Liver (tissue), 9 donors: Measurements from ENCODE around the gene GRK5. TPM values are rescaled to one million over a fixed set of nuclear protein-coding genes. Genes with fewer than 3 reads are reported as not detected.

Experiments
- DNase-seq: peaks from one replicate; pipeline ENCODE4 v3.0.0-alpha.2; 2017; ENCODE audit warnings: low spot score
- H3K27ac ChIP-seq, 2 donors: one replicate each; pipeline ENCODE4 v1.7.0; 2013; ENCODE audit warnings: inconsistent platforms in 2 of 2, low read length in 2 of 2, control low read depth in 1 of 2, low read depth in 1 of 2, mild to moderate bottlenecking in 1 of 2
- H3K27me3 ChIP-seq, 4 donors: one replicate each; pipeline versions ENCODE4 v1.6.1 to v1.7.0; 2013; ENCODE audit warnings: low read length in 3 of 4, inconsistent platforms in 1 of 4, mild to moderate bottlenecking in 1 of 4, moderate library complexity in 1 of 4; ENCODE audit not compliant: control insufficient read depth in 4 of 4, insufficient read depth in 4 of 4
- H3K36me3 ChIP-seq, 4 donors: one replicate each; pipeline versions ENCODE4 v1.6.1 to v1.7.0; 2013; ENCODE audit warnings: low read length in 3 of 4, mild to moderate bottlenecking in 3 of 4, low read depth in 1 of 4, moderate library complexity in 1 of 4; ENCODE audit not compliant: control insufficient read depth in 4 of 4, insufficient read depth in 3 of 4
- H3K4me1 ChIP-seq, 4 donors: one replicate each; pipeline versions ENCODE4 v1.6.1 to v1.7.0; 2013; ENCODE audit warnings: low read length in 3 of 4, mild to moderate bottlenecking in 3 of 4, moderate library complexity in 1 of 4; ENCODE audit not compliant: control insufficient read depth in 4 of 4, insufficient read depth in 4 of 4
- H3K4me3 ChIP-seq, 3 donors: one replicate each; pipeline versions ENCODE4 v1.6.1 to v1.7.0; 2013; ENCODE audit warnings: low read length in 3 of 3, control low read depth in 1 of 3, low read depth in 1 of 3, mild to moderate bottlenecking in 1 of 3
- H3K9ac ChIP-seq, 2 donors: one replicate each; pipeline ENCODE4 v1.7.0; 2013; ENCODE audit warnings: low read length in 2 of 2, mild to moderate bottlenecking in 2 of 2, moderate library complexity in 2 of 2, control low read depth in 1 of 2, low read depth in 1 of 2
- H3K9me3 ChIP-seq, 4 donors: one replicate each; pipeline versions ENCODE4 v1.6.1 to v1.7.0; 2013; ENCODE audit warnings: low read length in 3 of 4; ENCODE audit not compliant: control insufficient read depth in 4 of 4
- EGR1 ChIP-seq, 2 donors: IDR thresholded peaks; 2 replicates each; pipeline ENCODE4 v1.6.1; 2016 to 2018; ENCODE audit warnings: antibody characterized with exemption in 2 of 2, low read depth in 2 of 2
- FOXA1 ChIP-seq: IDR thresholded peaks from 2 replicates; pipeline ENCODE4 v1.6.1; 2016; ENCODE audit warnings: antibody characterized with exemption
- FOXA2 ChIP-seq: IDR thresholded peaks from 2 replicates; pipeline ENCODE4 v1.6.1; 2016; ENCODE audit warnings: antibody characterized with exemption
- HNF4G ChIP-seq: IDR thresholded peaks from 2 replicates; pipeline ENCODE4 v1.6.1; 2016; ENCODE audit warnings: antibody characterized with exemption
- JUND ChIP-seq, 2 donors: IDR thresholded peaks; 2 replicates each; pipeline ENCODE4 v1.6.1; 2016; ENCODE audit warnings: antibody characterized with exemption in 2 of 2
- NR2F2 ChIP-seq: IDR thresholded peaks from 2 replicates; pipeline ENCODE4 v1.6.1; 2016; ENCODE audit warnings: antibody characterized with exemption
- RAD21 ChIP-seq, 2 donors: IDR thresholded peaks; 2 replicates each; pipeline ENCODE4 v1.6.1; 2016; ENCODE audit warnings: antibody characterized with exemption in 2 of 2, mild to moderate bottlenecking in 2 of 2
- RXRA ChIP-seq, 2 donors: IDR thresholded peaks; 2 replicates each; pipeline ENCODE4 v1.6.1; 2017 to 2018; ENCODE audit warnings: antibody characterized with exemption in 2 of 2, mild to moderate bottlenecking in 1 of 2
- TAF1 ChIP-seq: conservative IDR thresholded peaks from 2 replicates; pipeline ENCODE4 v1.6.1; 2016; ENCODE audit warnings: antibody characterized with exemption, mild to moderate bottlenecking
- YY1 ChIP-seq: IDR thresholded peaks from 2 replicates; pipeline ENCODE4 v1.6.1; 2016; ENCODE audit warnings: antibody characterized with exemption, mild to moderate bottlenecking
- WGBS: extraction: QIAGEN DNeasy Blood & Tissue Kit; methylation state at CpG from one replicate; pipeline ENCODE4 v1.1.7; 2013; 5-methylcytosine and 5-hydroxymethylcytosine counted together
- polyA plus RNA-seq, 2 donors: library from polyadenylated mRNA; stranded (reverse) in 1 of 2; unstranded in 1 of 2; fragments of 200-250 nt in 1 of 2; fragments of >200 nt in 1 of 2; fragmentation: Nextera tagmentation in 1 of 2; extraction: Ambion mirVana in 1 of 2; gene quantifications; one replicate each; pipeline versions ENCODE4 v1.2.1 to v1.2.3, GENCODE V29; 2013 to 2015
- total RNA-seq, 2 donors: library from RNA; depleted of rRNA; stranded (reverse); fragments of >200 nt; gene quantifications; one replicate each; pipeline ENCODE4 v1.2.3, GENCODE V29; 2014
- TF ChIP-seq, protein P1 (sequence below): IDR thresholded peaks from 2 replicates; pipeline ENCODE4 v1.6.1; 2016; ENCODE audit warnings: antibody characterized with exemption
- TF ChIP-seq, protein P2 (sequence below): IDR thresholded peaks from 2 replicates; pipeline ENCODE4 v1.6.1; 2016; ENCODE audit warnings: antibody characterized with exemption
- TF ChIP-seq, protein P3 (sequence below): IDR thresholded peaks from 2 replicates; pipeline ENCODE4 v1.6.1; 2016; ENCODE audit warnings: antibody characterized with exemption
- donor health status: healthy.
- donor health status: healthy.
- donor health status: healthy.
- donor health status: healthy.
- donor health status: healthy.

GRK5 gene
- total and polyA plus RNA-seq, 4 donors, result 2.1 to 6.6 (median 5.1) TPM

DNA sequence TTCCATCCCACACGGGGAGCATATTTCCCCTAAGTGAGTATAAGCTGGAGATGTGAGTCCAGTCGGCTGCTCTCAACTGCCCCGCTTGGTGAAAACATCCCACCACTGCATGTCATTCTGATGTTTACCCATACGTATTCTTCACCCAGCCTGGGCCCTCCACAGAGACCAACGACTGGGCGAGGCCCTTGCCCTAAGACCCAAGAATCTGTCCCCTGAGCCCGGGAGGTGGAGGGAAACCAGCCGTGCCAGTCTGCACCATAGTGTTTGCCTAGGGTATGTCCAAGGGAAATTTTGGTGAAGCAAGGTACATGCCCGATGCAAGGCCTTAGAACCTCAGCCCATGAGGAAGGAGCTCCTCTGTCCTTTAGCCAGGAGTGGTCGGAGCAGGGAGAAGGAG lies 267.2 kb downstream of the GRK5 start (continued):
- TF ChIP-seq, protein P1, sequence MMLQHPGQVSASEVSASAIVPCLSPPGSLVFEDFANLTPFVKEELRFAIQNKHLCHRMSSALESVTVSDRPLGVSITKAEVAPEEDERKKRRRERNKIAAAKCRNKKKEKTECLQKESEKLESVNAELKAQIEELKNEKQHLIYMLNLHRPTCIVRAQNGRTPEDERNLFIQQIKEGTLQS, result no peak
- TF ChIP-seq RXRA (IDR thresholded peaks at IDR 0.05), result no peak
- TF ChIP-seq HNF4G, result no peak
- TF ChIP-seq RAD21 (IDR thresholded peaks at IDR 0.05), result no peak
- TF ChIP-seq, protein P2, sequence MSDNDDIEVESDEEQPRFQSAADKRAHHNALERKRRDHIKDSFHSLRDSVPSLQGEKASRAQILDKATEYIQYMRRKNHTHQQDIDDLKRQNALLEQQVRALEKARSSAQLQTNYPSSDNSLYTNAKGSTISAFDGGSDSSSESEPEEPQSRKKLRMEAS, result no peak
- no peak for TF ChIP-seq TAF1
- TF ChIP-seq YY1, result no peak

DNA sequence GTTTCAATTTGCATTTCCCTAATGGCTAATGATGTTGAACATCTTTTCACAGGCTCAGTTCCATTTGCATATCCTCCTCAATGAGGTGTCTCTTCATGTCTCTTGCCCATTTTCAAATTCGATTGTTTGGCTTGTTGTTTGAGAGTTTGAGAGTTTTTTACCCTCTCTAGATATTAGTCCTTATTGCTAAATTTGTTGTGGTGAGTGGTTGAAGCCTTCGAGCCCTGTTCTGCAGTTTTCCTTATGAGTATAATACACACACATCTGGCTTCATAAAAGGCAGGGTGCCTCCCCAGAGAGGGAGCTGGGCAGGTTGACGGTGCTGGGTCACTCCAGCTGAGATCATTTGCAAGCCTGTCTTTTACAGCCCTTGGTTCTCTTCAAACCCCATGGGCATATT lies 270.1 kb downstream of the GRK5 start:
- WGBS, result 64% methylated on average over 3 of the region's 3 CpGs
- no peak for TF ChIP-seq TAF1
- TF ChIP-seq FOXA2, result no peak
- TF ChIP-seq, protein P3, sequence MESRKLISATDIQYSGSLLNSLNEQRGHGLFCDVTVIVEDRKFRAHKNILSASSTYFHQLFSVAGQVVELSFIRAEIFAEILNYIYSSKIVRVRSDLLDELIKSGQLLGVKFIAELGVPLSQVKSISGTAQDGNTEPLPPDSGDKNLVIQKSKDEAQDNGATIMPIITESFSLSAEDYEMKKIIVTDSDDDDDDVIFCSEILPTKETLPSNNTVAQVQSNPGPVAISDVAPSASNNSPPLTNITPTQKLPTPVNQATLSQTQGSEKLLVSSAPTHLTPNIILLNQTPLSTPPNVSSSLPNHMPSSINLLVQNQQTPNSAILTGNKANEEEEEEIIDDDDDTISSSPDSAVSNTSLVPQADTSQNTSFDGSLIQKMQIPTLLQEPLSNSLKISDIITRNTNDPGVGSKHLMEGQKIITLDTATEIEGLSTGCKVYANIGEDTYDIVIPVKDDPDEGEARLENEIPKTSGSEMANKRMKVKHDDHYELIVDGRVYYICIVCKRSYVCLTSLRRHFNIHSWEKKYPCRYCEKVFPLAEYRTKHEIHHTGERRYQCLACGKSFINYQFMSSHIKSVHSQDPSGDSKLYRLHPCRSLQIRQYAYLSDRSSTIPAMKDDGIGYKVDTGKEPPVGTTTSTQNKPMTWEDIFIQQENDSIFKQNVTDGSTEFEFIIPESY, result no peak
- no peak for TF ChIP-seq EGR1 (IDR thresholded peaks at IDR 0.05; ENCODE audit: low read depth in 2 of 2)
- no peak for TF ChIP-seq FOXA1
- no peak for TF ChIP-seq NR2F2
- TF ChIP-seq HNF4G, result no peak
- TF ChIP-seq, protein P1, result no peak
- no peak for TF ChIP-seq RAD21 (IDR thresholded peaks at IDR 0.05)
- peaks cover 0 to 4% (median 1%) of the 10 kb centered on the region in 4 donors for H3K27me3 ChIP-seq
- no peak overlapping the region for H3K9ac ChIP-seq
- DNase-seq, result no peak
- H3K4me1 ChIP-seq, result no peaks in the 10 kb centered on the region
- no peak overlapping the region for H3K4me3 ChIP-seq
- H3K36me3 ChIP-seq, result no peaks in the 10 kb centered on the region
- H3K27ac ChIP-seq, result no peak overlapping the region
- no peaks in the 10 kb centered on the region for H3K9me3 ChIP-seq

DNA sequence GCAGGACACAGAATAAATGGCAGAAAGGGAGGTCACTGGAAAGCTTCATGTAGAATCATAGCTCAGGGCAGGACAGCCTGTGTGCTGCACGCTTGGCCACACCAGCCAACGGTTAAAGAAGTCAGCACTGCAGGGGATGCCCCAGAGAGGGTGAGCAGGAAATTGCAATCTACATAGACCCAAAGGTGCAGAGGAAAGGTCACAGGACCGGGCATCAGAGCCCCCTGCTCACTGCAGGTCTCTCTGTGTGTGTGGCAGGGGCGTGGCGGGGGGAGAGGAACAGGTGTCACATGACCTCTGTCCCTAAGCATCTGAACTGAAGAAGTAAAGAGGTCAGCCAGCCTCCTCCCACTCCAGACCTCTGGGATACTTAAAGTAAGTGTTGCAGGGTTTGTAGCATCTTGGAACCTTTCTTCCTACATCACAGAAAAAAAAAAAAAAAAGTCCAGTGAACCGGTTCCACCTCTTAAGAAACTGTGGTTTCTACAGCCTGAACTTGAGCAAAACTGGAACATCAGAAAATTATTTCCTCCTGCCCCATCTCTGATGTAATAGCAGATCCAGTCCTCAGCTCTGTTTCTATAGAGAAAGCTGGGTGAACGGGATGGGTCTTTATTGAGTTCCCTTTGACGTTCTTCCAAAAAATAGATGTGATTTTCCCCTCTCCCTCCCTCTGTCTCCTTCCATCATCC lies 270.9 kb downstream of the GRK5 start:
- DNase-seq, result no peak
- Histone ChIP-seq H3K27ac (no peak overlapping the region), H3K4me3 (no peak overlapping the region), H3K4me1 (no peaks in the 10 kb centered on the region), H3K27me3 (peaks cover 0 to 4% (median 1%) of the 10 kb centered on the region in 4 donors), H3K9me3 (no peaks in the 10 kb centered on the region), H3K36me3 (no peaks in the 10 kb centered on the region), H3K9ac (no peak overlapping the region)
- TF ChIP-seq TAF1 (no peak), FOXA1 (no peak), JUND (IDR thresholded peaks at IDR 0.05) (no peak), HNF4G (no peak), NR2F2 (no peak)
- TF ChIP-seq, protein P1, result no peak
- TF ChIP-seq, protein P2, result no peak
- WGBS, result 47% methylated on average over 8 of the region's 8 CpGs
